Left lung (tissue), 10 donors: ENCODE measurements around the gene MACROD2. TPM values are rescaled to one million over a fixed set of nuclear protein-coding genes. Genes with fewer than 3 reads are reported as not detected.

Experiments used
- ATAC-seq: fragments of 200-7000 bp; cut with Tn5 transposase; one replicate; pipeline ENCODE4 v1.9.1; 2020; ENCODE audit warnings: moderate library complexity
- DNase-seq, 4 donors: peaks; one replicate each; pipeline ENCODE4 v3.0.0-alpha.2; 2013 to 2020
- H3K27ac ChIP-seq, 2 donors: fragments of 200-600 bp; sonication (generic) in 1 of 2; one replicate each; pipeline versions ENCODE4 v1.5.0 to v1.8.0; 2020 to 2021
- H3K27me3 ChIP-seq, 2 donors: fragments of 200-600 bp; sonication (generic) in 1 of 2; one replicate each; pipeline versions ENCODE4 v1.5.0 to v1.8.0; 2020 to 2021
- H3K36me3 ChIP-seq, 2 donors: fragments of 200-600 bp; sonication (generic) in 1 of 2; one replicate each; pipeline versions ENCODE4 v1.5.0 to v1.8.0; 2020 to 2021
- H3K4me1 ChIP-seq, 2 donors: fragments of 200-600 bp; one replicate each; pipeline ENCODE4 v1.8.0; 2021
- H3K4me3 ChIP-seq, 2 donors: fragments of 200-600 bp; sonication (generic) in 1 of 2; one replicate each; pipeline versions ENCODE4 v1.5.0 to v1.8.0; 2020 to 2021; ENCODE audit warnings: mild to moderate bottlenecking in 1 of 2
- H3K9me3 ChIP-seq, 2 donors: fragments of 200-600 bp; sonication (generic) in 1 of 2; one replicate each; pipeline versions ENCODE4 v1.5.0 to v1.8.0; 2020 to 2021
- intact Hi-C, 2 donors: fragments of 100-400 bp; cut with DNase I; formaldehyde crosslinking; loops; one replicate each; pipeline versions ENCODE4 v1.11.2 to v1.14.2; 2022
- polyA plus RNA-seq, 6 donors: library from polyadenylated mRNA; unstranded; fragments of 120-200 nt; gene quantifications; one replicate each; pipeline ENCODE4 v1.2.1, GENCODE V29; 2013; ENCODE audit not compliant: insufficient read length in 6 of 6
- total RNA-seq, 2 donors: library from RNA; stranded (reverse); fragmentation: NEBNext Ultra II Directional; extraction: Animal tissue kit (Norgen Biotek cat#: 25700); gene quantifications; one replicate each; pipeline ENCODE4 v1.2.1, GENCODE V29; 2021
- TF ChIP-seq, protein P1 (sequence below), 2 donors: fragments of 200-600 bp; sonication (generic) in 1 of 2; IDR thresholded peaks; one replicate each; pipeline versions ENCODE4 v1.5.0 to v1.8.0; 2021; ENCODE audit warnings: antibody characterized with exemption in 2 of 2
- donor health status: DM: no; HTN: yes; CAD: no.
- donor health status: DM: no; HTN: no; CAD: no.

Gene MACROD2
- total and polyA plus RNA-seq, 8 donors = 6.1 to 23.6 (median 8.9) TPM

DNA sequence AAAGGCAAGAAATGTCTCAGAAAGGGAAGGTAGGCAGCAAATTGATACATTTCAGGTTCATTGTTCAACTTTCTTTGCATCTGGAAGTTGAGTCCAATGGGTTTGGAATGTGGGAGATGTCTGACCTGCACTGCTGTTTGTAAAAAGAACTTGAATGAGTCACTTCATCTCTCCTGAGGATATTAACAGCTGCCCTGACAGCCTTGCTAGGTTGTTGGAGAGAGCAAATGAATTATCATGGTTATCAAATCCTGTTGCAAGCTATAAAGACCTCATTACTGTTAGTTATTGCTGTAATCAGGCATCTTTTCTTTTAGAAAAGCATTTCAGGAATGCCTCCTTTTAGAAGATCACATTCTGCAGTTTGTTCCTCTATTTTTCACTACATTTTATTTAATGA is 365.1 kb downstream of the MACROD2 start:
- H3K4me1 ChIP-seq = no peaks in the 10 kb centered on the region
- no peak overlapping the region for H3K4me3 ChIP-seq
- H3K36me3 ChIP-seq = no peaks in the 10 kb centered on the region
- no peak overlapping the region for H3K27ac ChIP-seq
- TF ChIP-seq, protein P1, sequence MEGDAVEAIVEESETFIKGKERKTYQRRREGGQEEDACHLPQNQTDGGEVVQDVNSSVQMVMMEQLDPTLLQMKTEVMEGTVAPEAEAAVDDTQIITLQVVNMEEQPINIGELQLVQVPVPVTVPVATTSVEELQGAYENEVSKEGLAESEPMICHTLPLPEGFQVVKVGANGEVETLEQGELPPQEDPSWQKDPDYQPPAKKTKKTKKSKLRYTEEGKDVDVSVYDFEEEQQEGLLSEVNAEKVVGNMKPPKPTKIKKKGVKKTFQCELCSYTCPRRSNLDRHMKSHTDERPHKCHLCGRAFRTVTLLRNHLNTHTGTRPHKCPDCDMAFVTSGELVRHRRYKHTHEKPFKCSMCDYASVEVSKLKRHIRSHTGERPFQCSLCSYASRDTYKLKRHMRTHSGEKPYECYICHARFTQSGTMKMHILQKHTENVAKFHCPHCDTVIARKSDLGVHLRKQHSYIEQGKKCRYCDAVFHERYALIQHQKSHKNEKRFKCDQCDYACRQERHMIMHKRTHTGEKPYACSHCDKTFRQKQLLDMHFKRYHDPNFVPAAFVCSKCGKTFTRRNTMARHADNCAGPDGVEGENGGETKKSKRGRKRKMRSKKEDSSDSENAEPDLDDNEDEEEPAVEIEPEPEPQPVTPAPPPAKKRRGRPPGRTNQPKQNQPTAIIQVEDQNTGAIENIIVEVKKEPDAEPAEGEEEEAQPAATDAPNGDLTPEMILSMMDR (IDR thresholded peaks at IDR 0.05) = no peak
- no peak for ATAC-seq
- peaks cover 0 to 22% of the 10 kb centered on the region in 2 donors for H3K9me3 ChIP-seq
- DNase-seq = no peak
- no peaks in the 10 kb centered on the region for H3K27me3 ChIP-seq
- intact Hi-C loops = no loop called here

DNA sequence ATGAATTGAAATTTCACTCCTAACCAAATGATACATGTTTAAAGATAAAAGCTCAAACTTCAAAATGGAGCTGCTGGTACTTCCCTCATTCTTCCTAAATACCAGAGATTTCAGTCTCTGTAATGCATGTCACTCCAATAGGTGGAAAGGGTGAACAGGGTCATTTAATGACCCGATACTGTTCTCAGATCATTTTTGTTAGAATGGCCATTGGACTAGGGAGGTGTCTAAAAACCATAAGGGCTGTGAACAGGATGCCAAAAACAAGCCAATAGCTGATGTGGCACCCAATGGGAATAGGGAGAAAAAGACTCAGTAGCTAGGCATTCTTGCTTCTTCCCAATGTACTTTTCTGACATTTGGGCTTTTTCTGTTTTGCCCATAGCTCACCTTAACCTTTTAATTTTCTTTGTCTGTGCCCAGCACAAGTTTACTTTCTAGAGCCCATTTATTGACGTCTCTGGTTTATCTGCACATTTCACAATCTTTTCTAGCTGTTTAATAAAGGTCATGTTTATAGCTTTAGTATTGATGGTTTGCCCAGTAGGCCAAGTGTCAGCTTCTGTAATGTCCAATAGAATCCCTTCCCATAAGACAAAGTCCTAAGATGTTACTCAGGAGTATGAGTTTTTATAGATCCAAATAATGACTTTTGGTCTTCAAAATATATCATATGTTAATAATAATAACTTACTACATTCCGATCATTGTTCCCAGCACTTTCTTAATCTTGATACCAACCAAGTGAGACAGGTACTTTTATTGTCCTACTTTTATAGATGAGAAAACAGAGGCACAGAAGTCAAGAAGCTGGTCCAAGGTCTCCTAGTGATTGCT is 366.4 kb downstream of the MACROD2 start:
- no peaks in the 10 kb centered on the region for H3K36me3 ChIP-seq
- H3K9me3 ChIP-seq = peaks cover 0 to 33% of the 10 kb centered on the region in 2 donors
- H3K27me3 ChIP-seq = no peaks in the 10 kb centered on the region
- H3K4me1 ChIP-seq = no peaks in the 10 kb centered on the region
- intact Hi-C loops = no loop called here
- DNase-seq (no peak), ATAC-seq (no peak)
- H3K4me3 ChIP-seq = no peak overlapping the region
- no peak overlapping the region for H3K27ac ChIP-seq
- TF ChIP-seq, protein P1 (IDR thresholded peaks at IDR 0.05) = no peak

DNA sequence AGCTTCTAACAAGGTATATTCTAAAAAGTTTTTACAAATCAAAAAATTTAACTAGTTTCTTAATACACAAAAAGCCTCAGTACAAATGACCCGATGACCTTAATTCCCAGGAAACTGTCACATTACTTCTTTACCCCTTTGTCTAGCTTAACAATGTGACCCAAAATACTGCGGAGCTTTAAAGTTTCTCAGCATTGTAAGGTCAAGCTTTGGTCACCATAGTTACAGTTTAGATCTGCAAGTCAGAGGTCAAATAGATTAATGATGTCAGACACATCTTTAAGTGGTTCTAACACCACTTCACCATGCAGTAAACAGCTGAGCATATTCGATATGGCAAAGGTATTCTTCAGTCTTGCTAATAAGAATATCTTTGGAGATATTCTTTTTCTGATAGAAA is 378.9 kb downstream of the MACROD2 start:
- H3K27me3 ChIP-seq = no peaks in the 10 kb centered on the region
- H3K9me3 ChIP-seq = no peaks in the 10 kb centered on the region
- no peak for ATAC-seq
- intact Hi-C loops = no loop called here
- DNase-seq = no peak
- TF ChIP-seq, protein P1 (IDR thresholded peaks at IDR 0.05) = no peak
- H3K4me1 ChIP-seq = no peaks in the 10 kb centered on the region
- no peaks in the 10 kb centered on the region for H3K36me3 ChIP-seq
- no peak overlapping the region for H3K4me3 ChIP-seq
- no peak overlapping the region for H3K27ac ChIP-seq

DNA sequence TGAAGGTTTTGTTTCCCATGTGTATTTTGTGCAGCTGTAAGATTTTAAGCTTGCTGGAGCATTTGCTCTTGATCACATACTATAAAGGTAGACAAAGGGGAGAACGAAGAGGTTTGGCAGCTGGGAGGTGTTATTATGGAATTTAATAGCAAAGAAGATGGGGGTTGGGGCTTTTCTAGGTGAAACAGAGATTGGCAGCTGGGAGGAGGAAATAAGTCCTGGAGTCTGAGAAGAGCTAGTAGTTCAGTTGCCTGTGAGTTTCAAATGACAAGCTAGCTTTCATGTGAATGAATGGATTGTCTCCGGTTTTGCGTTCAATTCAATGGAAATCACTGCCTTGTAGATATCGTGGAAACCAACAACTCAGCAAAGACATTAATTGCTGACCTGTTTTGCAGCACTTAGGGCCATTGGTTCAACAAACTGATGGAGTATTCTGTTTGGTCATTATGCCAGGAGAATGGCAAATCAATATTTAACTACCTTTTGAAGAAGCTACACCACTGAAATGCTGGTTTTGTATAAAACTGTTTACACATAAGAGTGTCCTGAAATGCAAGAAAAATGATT is 380.2 kb downstream of the MACROD2 start:
- TF ChIP-seq, protein P1 (IDR thresholded peaks at IDR 0.05) = no peak
- intact Hi-C loops = no loop called here
- no peak for ATAC-seq

DNA sequence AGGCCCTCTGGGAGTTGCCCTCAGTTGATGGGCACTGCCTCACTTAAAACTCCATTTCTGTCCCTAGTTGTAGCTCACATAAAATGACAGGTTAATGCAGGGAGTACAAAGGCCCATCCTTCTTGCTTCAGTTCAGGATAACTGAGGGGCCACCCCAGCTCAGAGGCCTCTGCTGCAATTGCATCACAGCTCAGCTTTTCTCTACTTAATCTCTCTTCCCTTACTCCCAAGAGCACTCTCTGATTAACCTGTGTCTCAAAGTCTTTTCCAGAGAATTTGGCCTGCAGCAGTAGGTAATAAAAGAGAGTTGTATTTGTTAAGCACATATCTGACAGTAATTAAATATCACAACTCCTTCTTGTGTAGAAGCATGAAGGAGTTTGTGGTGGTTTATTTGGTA is 383.0 kb downstream of the MACROD2 start:
- intact Hi-C loops = no loop called here
- Histone ChIP-seq H3K36me3 (no peaks in the 10 kb centered on the region), H3K27me3 (no peaks in the 10 kb centered on the region), H3K9me3 (no peaks in the 10 kb centered on the region), H3K4me3 (no peak overlapping the region), H3K27ac (no peak overlapping the region), H3K4me1 (no peaks in the 10 kb centered on the region)
- TF ChIP-seq, protein P1 (IDR thresholded peaks at IDR 0.05) = no peak
- DNase-seq (no peak), ATAC-seq (no peak)

More for the DNA sequence above, 380.2 kb downstream of the MACROD2 start:
- H3K4me3 ChIP-seq = no peak overlapping the region
- H3K36me3 ChIP-seq = no peaks in the 10 kb centered on the region
- no peaks in the 10 kb centered on the region for H3K4me1 ChIP-seq
- H3K9me3 ChIP-seq = no peaks in the 10 kb centered on the region
- no peaks in the 10 kb centered on the region for H3K27me3 ChIP-seq
- no peak for DNase-seq
- H3K27ac ChIP-seq = no peak overlapping the region
